Retinal pigment epithelial cell (primary cell): ENCODE data around the gene PDE4D.
A peak's percentile ranks its signal among the peaks of the same experiment; 100 is the strongest.

Experiments used
- DNase-seq: peaks from one replicate; pipeline ENCODE4 v3.0.0-alpha.2; 2010; ENCODE audit warnings: low read depth
- H3K4me3 ChIP-seq: 2 replicates; pipeline ENCODE4 v1.5.1; 2011; ENCODE audit warnings: mild to moderate bottlenecking, low read length, control low read depth, moderate library complexity
- CTCF ChIP-seq: conservative IDR thresholded peaks from 2 replicates; pipeline ENCODE4 v1.5.1; 2011; ENCODE audit warnings: low read depth, low read length, control low read depth, inconsistent platforms

The PDE4D gene

DNA sequence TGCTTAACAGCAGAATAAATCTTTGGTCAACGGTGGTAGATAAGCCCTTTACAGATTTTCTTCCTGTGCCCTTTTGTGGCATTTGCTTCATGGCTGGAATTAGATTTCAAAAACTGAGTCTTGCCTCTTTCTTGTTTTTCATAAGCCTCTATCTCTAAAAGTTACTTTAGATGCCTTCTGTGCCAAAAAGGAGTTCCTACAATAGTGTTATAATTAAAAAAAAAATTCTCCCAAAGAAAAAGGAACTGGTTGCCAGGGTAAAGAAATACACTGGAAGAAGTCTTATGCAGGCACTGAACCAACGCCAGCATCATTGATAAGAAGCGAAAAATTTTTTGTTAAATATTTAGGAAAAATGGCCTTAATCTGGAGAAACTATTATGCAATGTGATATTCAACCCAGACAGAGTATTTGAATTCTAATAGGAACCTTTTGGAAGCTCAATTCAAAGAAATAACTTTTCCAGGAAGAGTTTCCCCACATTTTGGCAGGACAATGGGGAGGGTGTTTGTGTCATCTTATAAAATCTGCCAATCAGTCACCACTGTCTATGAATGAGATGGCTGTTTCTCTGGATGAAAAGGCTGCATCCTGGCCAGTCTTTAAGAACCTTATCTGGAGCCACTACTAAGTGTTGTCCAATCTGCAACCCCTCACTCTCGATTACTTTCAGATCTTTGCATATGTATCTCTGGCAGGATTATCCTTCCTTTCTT, 608.1 kb downstream of the PDE4D start:
- no peak overlapping the region for H3K4me3 ChIP-seq
- no peak for DNase-seq
- TF ChIP-seq CTCF, result no peak

GRCh38 chr5:59282726-59283125, 610.8 kb downstream of the PDE4D start:
- TF ChIP-seq CTCF, result no peak
- H3K4me3 ChIP-seq, result no peak overlapping the region
- no peak for DNase-seq

DNA sequence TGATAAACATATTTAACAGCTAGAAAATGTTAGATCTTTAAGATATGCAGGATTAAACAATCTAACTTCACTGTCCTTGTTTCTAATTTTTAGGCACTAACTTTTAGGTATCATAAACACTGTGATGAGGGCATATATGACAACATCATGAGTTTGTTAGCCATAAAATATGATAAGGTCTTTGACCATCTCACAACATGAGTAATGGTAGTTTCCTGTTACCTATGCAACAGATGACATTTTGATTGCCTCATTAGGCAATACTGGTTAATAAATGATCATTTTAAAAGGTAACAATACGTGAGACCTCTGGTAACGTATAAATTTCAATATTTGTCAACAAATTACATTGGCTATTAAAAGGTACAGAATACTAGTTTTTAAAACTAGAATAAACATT, 613.5 kb downstream of the PDE4D start:
- no peak for DNase-seq
- no peak overlapping the region for H3K4me3 ChIP-seq
- no peak for TF ChIP-seq CTCF

DNA sequence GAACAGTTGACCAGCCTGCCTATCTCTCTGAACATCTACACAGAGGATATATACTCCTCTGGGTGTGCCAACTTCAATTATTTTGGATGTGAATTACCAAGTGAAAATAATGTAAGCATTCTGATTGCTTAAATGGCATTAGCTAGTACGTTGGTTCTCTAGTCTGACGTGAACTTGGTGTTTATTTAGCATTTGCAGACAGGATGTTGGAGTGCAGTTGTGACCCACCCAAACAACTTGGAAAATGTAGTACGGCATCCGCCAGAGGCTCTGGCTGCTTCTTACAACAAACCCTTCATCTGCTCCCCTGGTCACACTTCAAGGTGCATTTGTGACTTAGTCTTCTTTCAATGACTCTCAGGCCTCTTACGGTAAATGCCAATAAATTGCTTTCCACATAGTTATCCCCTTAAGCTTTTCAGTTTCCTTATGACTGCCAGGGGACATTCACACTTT, 616.6 kb downstream of the PDE4D start:
- TF ChIP-seq CTCF, result no peak
- no peak for DNase-seq
- H3K4me3 ChIP-seq, result no peak overlapping the region

DNA sequence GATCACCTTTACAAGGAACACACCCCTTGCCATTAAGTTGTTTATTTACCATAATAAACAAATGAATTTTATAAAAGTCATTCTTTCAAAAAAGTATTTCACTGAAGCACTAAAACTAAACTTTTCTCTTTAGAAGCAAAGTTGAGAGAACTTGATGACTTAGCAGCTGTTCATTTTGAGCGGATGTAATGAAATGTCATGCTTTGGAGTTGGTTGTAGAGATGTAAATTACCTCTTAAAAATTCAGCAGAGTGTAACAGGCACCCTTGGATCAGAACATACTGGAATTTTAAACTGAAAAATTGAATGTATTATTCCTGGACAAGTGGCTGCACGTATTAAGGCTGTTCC, 617.2 kb downstream of the PDE4D start:
- no peak for DNase-seq
- H3K4me3 ChIP-seq, result peak overlapping the region; percentile 57
- no peak for TF ChIP-seq CTCF

GRCh38 chr5:59275510-59276324, 617.8 kb downstream of the PDE4D start:
- TF ChIP-seq CTCF, result no peak
- peak overlapping the region; percentile 57 for H3K4me3 ChIP-seq

GRCh38 chr5:59275170-59275509, 618.4 kb downstream of the PDE4D start:
- TF ChIP-seq CTCF, result no peak
- peak overlapping the region; percentile 57 for H3K4me3 ChIP-seq
- DNase-seq, result no peak

More at GRCh38 chr5:59275510-59276324, 617.8 kb downstream of the PDE4D start:
- DNase-seq, result no peak
